Right renal pelvis (tissue), 4 donors: ENCODE measurements around the gene TARP.
"Not testable (repeated sequence)": the region's sequence is repeated elsewhere in the genome, so short reads cannot be mapped to it uniquely, and the experiment has no call there.

ENCODE experiments used
- DNase-seq, 4 donors: peaks; one replicate each; pipeline ENCODE4 v3.0.0-alpha.2; 2013; ENCODE audit warnings: low read depth in 4 of 4, low spot score in 3 of 4, missing footprints in 1 of 4

Gene TARP

GRCh38 chr7:38263274-38263673 is 10.2 kb downstream of the TARP start:
- not testable (repeated sequence) for DNase-seq

- DNase-seq: no peak
These were observed 10.9 kb downstream of the TARP start for GRCh38 chr7:38262545-38262944.

- DNase-seq: not testable (repeated sequence)
These were observed 11.4 kb downstream of the TARP start for GRCh38 chr7:38262026-38262425.

- DNase-seq: not testable (repeated sequence)
These were observed 11.8 kb downstream of the TARP start for GRCh38 chr7:38261601-38262000.

GRCh38 chr7:38259157-38259556 is 14.3 kb downstream of the TARP start:
- not testable (repeated sequence) for DNase-seq

GRCh38 chr7:38257350-38257677 is 16.1 kb downstream of the TARP start:
- DNase-seq: no peak

GRCh38 chr7:38249849-38250248 is 23.6 kb downstream of the TARP start:
- DNase-seq: not testable (repeated sequence)

- DNase-seq: no peak
These were observed 25.3 kb downstream of the TARP start for GRCh38 chr7:38248069-38248567.

- no peak for DNase-seq
These were observed 27.9 kb downstream of the TARP start for GRCh38 chr7:38245409-38245977.

GRCh38 chr7:38244516-38244915 is 28.9 kb downstream of the TARP start:
- no peak for DNase-seq

- not testable (repeated sequence) for DNase-seq
These were observed 30.1 kb downstream of the TARP start for GRCh38 chr7:38243345-38243744.

GRCh38 chr7:38242814-38243213 is 30.6 kb downstream of the TARP start:
- DNase-seq: no peak

- no peak for DNase-seq
These were observed 32.4 kb downstream of the TARP start for GRCh38 chr7:38241071-38241470.

- DNase-seq: not testable (repeated sequence)
These were observed 34.3 kb downstream of the TARP start for GRCh38 chr7:38239129-38239528.

GRCh38 chr7:38235606-38236005 is 37.8 kb downstream of the TARP start:
- no peak for DNase-seq

GRCh38 chr7:38234759-38235158 is 38.7 kb downstream of the TARP start:
- DNase-seq: not testable (repeated sequence)

GRCh38 chr7:38232502-38233366 is 40.7 kb downstream of the TARP start:
- no peak for DNase-seq

GRCh38 chr7:38229884-38230642 is 43.4 kb downstream of the TARP start:
- no peak for DNase-seq

GRCh38 chr7:38229386-38229785 is 44.0 kb downstream of the TARP start:
- DNase-seq: peak in 1 of 4 donors; percentile 10

GRCh38 chr7:38224392-38224791 is 49.0 kb downstream of the TARP start:
- DNase-seq: no peak

GRCh38 chr7:38223306-38223705 is 50.1 kb downstream of the TARP start:
- DNase-seq: no peak
